Prostate gland (tissue), 2 donors: ENCODE measurements around the gene TMEM184A.

Source experiments
- CTCF ChIP-seq, 4 experiments: fragments of 200-600 bp in 2 of 4; fragments of 450-650 bp in 2 of 4; sonication (generic) in 2 of 4; IDR thresholded peaks; 1 replicate in 3 of 4; 2 replicates in 1 of 4; pipeline ENCODE4 v1.5.1; 2016 to 2019; ENCODE audit warnings: antibody characterized with exemption in 4 of 4, mild to moderate bottlenecking in 2 of 4, moderate library complexity in 2 of 4
- POLR2A ChIP-seq: fragments of 450-650 bp; IDR thresholded peaks from one replicate; pipeline ENCODE4 v1.6.1; 2016; ENCODE audit warnings: antibody characterized with exemption, mild to moderate bottlenecking
- POLR2AphosphoS5 ChIP-seq: sonication (generic); formaldehyde crosslinking; IDR thresholded peaks from one replicate; pipeline ENCODE4 v1.6.1; 2017; ENCODE audit warnings: antibody characterized with exemption

GRCh38 chr7:1555046-1555812 is 776 bp downstream of the TMEM184A start:
- peak in 1 of 4 experiments; percentile 18 for TF ChIP-seq CTCF (IDR thresholded peaks at IDR 0.05)
- peak; percentile 35 for TF ChIP-seq POLR2A
- peak; percentile 51 for TF ChIP-seq POLR2AphosphoS5
